ENCODE results near the gene EYA2. TPM values are rescaled to one million over a fixed set of nuclear protein-coding genes. Genes with fewer than 3 reads are reported as not detected.
"Not testable (repeated sequence)": the region's sequence is repeated elsewhere in the genome, so short reads cannot be mapped to it uniquely, and the experiment has no call there.

Gene EYA2
- polyA plus RNA-seq, 4 donors = 0.50 to 0.70 TPM; not detected in 2

DNA sequence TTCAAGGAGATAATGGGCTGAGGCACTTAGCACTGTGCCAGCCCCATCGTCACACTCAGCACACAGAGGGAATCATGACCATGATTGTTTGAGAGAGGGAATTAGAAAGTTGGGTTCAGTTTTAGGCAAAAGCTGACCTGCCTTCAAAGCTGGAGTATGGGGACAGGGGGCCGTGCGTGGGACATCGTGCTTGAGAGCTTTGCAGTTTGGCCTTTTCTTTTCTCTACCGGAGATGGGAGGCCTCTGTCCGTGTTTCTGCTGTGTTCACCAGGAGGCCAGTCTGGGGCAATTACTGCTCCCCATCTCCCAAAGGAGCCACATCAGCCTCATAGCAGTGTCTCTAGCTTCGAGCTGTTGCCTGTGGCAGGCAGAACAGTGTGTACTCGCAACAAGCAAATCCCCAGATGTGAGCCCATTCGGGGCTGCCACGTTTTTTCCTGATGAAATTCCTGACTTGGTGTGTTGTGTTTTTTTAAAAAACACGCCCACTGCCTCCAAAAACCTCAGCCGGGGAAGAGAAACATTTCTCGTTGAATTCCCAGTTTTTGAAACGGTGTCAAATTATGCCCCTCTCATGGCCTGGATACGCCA, 20.2 kb downstream of the EYA2 start:
- WGBS, 3 donors = 82 to 85% (median 83%) methylated on average over 15 of the region's 15 CpGs
- Histone ChIP-seq H3K36me3 (ENCODE audit: control insufficient read depth in 3 of 3, insufficient read depth in 2 of 3, low read depth in 1 of 3, low read length in 3 of 3) (no peaks in the 10 kb centered on the region), H3K27ac (ENCODE audit: low read depth in 1 of 3, low read length in 2 of 3) (no peak overlapping the region), H3K9me3 (ENCODE audit: control insufficient read depth in 2 of 2, insufficient read depth in 1 of 2, low read depth in 1 of 2, low read length in 1 of 2) (peaks cover 0 to 7% of the 10 kb centered on the region in 2 donors), H3K4me3 (ENCODE audit: low read depth in 1 of 3, low read length in 3 of 3) (no peak overlapping the region), H3K27me3 (ENCODE audit: control insufficient read depth in 3 of 3, insufficient read depth in 3 of 3, low read length in 3 of 3) (no peaks in the 10 kb centered on the region), H3K4me1 (ENCODE audit: control insufficient read depth in 3 of 3, insufficient read depth in 2 of 3, low read depth in 1 of 3, low read length in 2 of 3) (no peaks in the 10 kb centered on the region)
- no peak for DNase-seq
- FAIRE-seq = no peak

DNA sequence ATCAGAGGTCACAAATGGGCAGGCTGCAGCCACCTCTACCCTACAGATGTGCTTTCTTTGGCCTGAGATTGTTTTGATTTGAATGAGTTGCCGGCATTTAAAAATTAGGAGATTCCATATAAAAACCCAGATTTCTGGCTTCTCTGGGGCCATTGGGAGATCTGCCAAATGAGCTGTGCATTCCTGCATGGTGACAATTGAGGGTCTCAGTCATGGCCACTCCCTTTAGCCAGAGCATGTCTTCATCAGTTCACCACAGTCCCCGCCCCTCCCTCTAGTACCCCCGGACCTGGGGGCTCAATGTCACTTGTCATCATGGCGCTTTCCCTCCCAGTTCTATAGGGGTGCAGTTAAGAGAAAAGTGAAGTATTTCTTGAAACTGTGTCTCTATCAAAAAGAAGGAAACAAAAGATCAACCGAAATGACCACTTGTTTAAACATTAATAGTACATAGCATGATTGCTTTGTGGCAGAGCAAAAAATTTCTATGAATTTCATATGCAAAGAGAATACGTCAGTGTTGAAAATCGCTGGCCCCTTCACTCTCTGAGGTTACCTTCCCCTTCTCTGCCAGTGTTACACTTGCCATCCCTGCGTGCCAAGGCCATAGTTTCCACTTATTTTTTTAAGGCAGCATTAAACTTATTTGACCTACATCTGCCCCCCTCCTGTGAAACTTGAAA, 21.1 kb downstream of the EYA2 start:
- H3K4me3 ChIP-seq (ENCODE audit: low read depth in 1 of 3, low read length in 3 of 3) = no peak overlapping the region
- 72 to 80% (median 72%) methylated on average over 8 of the region's 8 CpGs for WGBS, 3 donors
- DNase-seq (no peak), FAIRE-seq (no peak)
- H3K27me3 ChIP-seq (ENCODE audit: control insufficient read depth in 3 of 3, insufficient read depth in 3 of 3, low read length in 3 of 3) = no peaks in the 10 kb centered on the region
- H3K9me3 ChIP-seq (ENCODE audit: control insufficient read depth in 2 of 2, insufficient read depth in 1 of 2, low read depth in 1 of 2, low read length in 1 of 2) = peaks cover 0 to 7% of the 10 kb centered on the region in 2 donors
- H3K4me1 ChIP-seq (ENCODE audit: control insufficient read depth in 3 of 3, insufficient read depth in 2 of 3, low read depth in 1 of 3, low read length in 2 of 3) = no peaks in the 10 kb centered on the region
- no peaks in the 10 kb centered on the region for H3K36me3 ChIP-seq (ENCODE audit: control insufficient read depth in 3 of 3, insufficient read depth in 2 of 3, low read depth in 1 of 3, low read length in 3 of 3)
- H3K27ac ChIP-seq (ENCODE audit: low read depth in 1 of 3, low read length in 2 of 3) = no peak overlapping the region

DNA sequence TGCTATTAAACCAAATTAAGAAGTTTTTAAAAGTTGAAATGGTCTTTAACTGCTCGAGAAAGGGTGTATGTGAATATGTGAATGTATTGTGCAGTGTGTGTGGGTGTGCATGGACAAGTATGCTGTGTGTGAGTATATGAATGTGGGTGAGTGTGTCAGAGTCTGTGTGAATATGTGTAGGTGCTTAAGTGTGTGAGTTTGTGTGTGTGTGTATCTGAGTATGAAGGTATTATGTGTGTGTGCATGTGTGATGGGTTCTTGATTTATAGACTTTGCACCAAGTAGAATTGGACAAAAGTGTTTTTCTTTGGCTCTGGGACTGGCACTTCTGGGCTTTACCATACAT, 21.6 kb downstream of the EYA2 start:
- H3K27ac ChIP-seq (ENCODE audit: low read depth in 1 of 3, low read length in 2 of 3) = no peak overlapping the region
- H3K9me3 ChIP-seq (ENCODE audit: control insufficient read depth in 2 of 2, insufficient read depth in 1 of 2, low read depth in 1 of 2, low read length in 1 of 2) = peaks cover 0 to 7% of the 10 kb centered on the region in 2 donors
- H3K4me1 ChIP-seq (ENCODE audit: control insufficient read depth in 3 of 3, insufficient read depth in 2 of 3, low read depth in 1 of 3, low read length in 2 of 3) = no peaks in the 10 kb centered on the region
- FAIRE-seq = no peak
- H3K27me3 ChIP-seq (ENCODE audit: control insufficient read depth in 3 of 3, insufficient read depth in 3 of 3, low read length in 3 of 3) = no peaks in the 10 kb centered on the region
- no peak for DNase-seq
- 50 to 59% (median 52%) methylated on average over 1 of the region's 1 CpG for WGBS, 3 donors
- H3K36me3 ChIP-seq (ENCODE audit: control insufficient read depth in 3 of 3, insufficient read depth in 2 of 3, low read depth in 1 of 3, low read length in 3 of 3) = no peaks in the 10 kb centered on the region
- no peak overlapping the region for H3K4me3 ChIP-seq (ENCODE audit: low read depth in 1 of 3, low read length in 3 of 3)

DNA sequence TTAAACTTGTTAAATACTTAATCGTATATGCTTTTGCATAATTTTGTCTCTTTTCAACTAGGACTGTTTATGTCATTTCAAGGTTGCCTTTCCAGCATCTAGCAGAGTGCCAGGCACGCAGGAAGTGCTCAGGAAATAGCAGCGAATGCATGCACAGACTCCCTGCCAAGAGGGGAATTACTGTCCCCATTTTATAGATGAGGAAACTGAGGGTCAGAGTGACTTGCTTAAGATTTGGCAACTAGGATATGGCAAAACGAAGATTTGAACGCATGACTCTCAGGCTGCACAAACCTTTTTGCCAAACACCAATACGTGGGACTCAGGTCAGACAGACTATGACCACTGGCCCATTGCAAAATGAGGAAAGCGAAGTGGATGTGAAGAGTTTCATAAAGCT, 22.5 kb downstream of the EYA2 start:
- Histone ChIP-seq H3K27me3 (ENCODE audit: control insufficient read depth in 3 of 3, insufficient read depth in 3 of 3, low read length in 3 of 3) (no peaks in the 10 kb centered on the region), H3K27ac (ENCODE audit: low read depth in 1 of 3, low read length in 2 of 3) (no peak overlapping the region), H3K4me1 (ENCODE audit: control insufficient read depth in 3 of 3, insufficient read depth in 2 of 3, low read depth in 1 of 3, low read length in 2 of 3) (no peaks in the 10 kb centered on the region), H3K36me3 (ENCODE audit: control insufficient read depth in 3 of 3, insufficient read depth in 2 of 3, low read depth in 1 of 3, low read length in 3 of 3) (no peaks in the 10 kb centered on the region), H3K9me3 (ENCODE audit: control insufficient read depth in 2 of 2, insufficient read depth in 1 of 2, low read depth in 1 of 2, low read length in 1 of 2) (peaks cover 0 to 7% of the 10 kb centered on the region in 2 donors), H3K4me3 (ENCODE audit: low read depth in 1 of 3, low read length in 3 of 3) (no peak overlapping the region)
- DNase-seq (no peak), FAIRE-seq (no peak)
- WGBS, 3 donors = 84 to 86% (median 86%) methylated on average over 7 of the region's 7 CpGs

DNA sequence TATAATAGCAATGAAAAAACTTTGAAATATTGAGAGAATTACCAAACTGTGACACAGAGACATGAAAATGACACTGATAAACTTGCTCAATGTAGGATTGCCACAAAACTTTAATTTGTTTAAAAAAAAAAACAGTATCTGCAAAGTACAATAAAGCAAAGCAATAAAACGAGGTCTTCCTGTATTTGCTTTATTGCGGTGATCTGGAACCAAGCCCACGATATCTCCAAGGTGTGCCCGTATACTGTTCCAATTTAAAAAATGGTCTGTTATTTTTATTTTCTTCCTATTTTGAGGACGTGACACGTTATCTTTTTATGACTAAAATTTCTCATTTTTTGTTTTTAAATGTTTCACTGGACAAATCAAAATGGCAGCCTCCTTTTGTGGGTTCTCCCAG, 25.5 kb downstream of the EYA2 start:
- DNase-seq = peak; percentile 8 to 27
- FAIRE-seq = no peak
- no peak overlapping the region for H3K27ac ChIP-seq (ENCODE audit: low read depth in 1 of 3, low read length in 2 of 3)
- no peak overlapping the region for H3K4me3 ChIP-seq (ENCODE audit: low read depth in 1 of 3, low read length in 3 of 3)
- no peaks in the 10 kb centered on the region for H3K4me1 ChIP-seq (ENCODE audit: control insufficient read depth in 3 of 3, insufficient read depth in 2 of 3, low read depth in 1 of 3, low read length in 2 of 3)
- 15 to 62% (median 44%) methylated on average over 6 of the region's 6 CpGs for WGBS, 3 donors
- H3K36me3 ChIP-seq (ENCODE audit: control insufficient read depth in 3 of 3, insufficient read depth in 2 of 3, low read depth in 1 of 3, low read length in 3 of 3) = no peaks in the 10 kb centered on the region
- peaks cover 0 to 3% of the 10 kb centered on the region in 2 donors for H3K9me3 ChIP-seq (ENCODE audit: control insufficient read depth in 2 of 2, insufficient read depth in 1 of 2, low read depth in 1 of 2, low read length in 1 of 2)
- H3K27me3 ChIP-seq (ENCODE audit: control insufficient read depth in 3 of 3, insufficient read depth in 3 of 3, low read length in 3 of 3) = no peaks in the 10 kb centered on the region

DNA sequence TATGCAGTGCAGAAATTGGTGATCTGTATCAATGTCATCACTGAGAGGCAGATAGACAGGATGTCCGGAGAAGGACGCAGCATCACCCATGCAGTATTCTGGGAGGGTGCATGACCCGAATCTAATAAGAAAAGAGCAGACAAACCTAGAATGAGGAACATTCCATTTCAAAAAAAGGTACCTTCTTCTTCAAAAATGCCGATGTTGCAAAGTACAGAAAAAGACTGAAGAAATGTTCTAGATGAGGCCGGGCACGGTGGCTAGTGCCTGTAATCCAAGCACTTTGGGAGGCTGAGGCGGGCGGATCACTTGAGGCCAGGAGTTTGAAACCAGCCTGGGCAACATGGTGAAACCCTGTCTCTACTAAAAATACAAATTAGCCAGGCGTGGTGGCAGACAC, 28.2 kb downstream of the EYA2 start:
- not testable (repeated sequence) for H3K9me3 ChIP-seq (ENCODE audit: control insufficient read depth in 2 of 2, insufficient read depth in 1 of 2, low read depth in 1 of 2, low read length in 1 of 2); H3K27me3 ChIP-seq (ENCODE audit: control insufficient read depth in 3 of 3, insufficient read depth in 3 of 3, low read length in 3 of 3); H3K27ac ChIP-seq (ENCODE audit: low read depth in 1 of 3, low read length in 2 of 3); H3K36me3 ChIP-seq (ENCODE audit: control insufficient read depth in 3 of 3, insufficient read depth in 2 of 3, low read depth in 1 of 3, low read length in 3 of 3); DNase-seq; FAIRE-seq; H3K4me1 ChIP-seq (ENCODE audit: control insufficient read depth in 3 of 3, insufficient read depth in 2 of 3, low read depth in 1 of 3, low read length in 2 of 3); H3K4me3 ChIP-seq (ENCODE audit: low read depth in 1 of 3, low read length in 3 of 3)
- 84 to 88% (median 86%) methylated on average over 9 of the region's 9 CpGs for WGBS, 3 donors

DNA sequence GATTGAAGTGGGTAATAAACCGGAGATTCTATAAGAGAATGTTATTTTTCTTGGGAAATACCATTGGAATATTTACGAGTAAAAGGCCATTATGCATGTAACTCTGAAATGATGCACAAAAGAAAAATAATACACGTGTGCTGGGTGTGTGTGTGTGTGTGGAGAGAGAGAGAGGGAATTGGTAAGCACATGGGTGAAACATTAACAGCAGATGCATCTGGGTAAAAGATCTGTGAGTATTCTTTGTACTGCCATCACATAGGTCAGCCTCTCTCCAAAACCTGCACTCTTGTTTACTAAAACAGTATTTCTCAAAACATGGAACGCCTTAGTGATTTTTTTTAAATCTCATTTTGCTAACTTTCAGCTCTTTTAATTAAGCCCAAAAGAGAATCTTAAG, 28.9 kb downstream of the EYA2 start:
- no peaks in the 10 kb centered on the region for H3K36me3 ChIP-seq (ENCODE audit: control insufficient read depth in 3 of 3, insufficient read depth in 2 of 3, low read depth in 1 of 3, low read length in 3 of 3)
- no peak overlapping the region for H3K4me3 ChIP-seq (ENCODE audit: low read depth in 1 of 3, low read length in 3 of 3)
- no peak for DNase-seq
- no peaks in the 10 kb centered on the region for H3K4me1 ChIP-seq (ENCODE audit: control insufficient read depth in 3 of 3, insufficient read depth in 2 of 3, low read depth in 1 of 3, low read length in 2 of 3)
- WGBS, 3 donors = 41 to 61% (median 42%) methylated on average over 4 of the region's 4 CpGs
- peaks cover 0 to 3% of the 10 kb centered on the region in 2 donors for H3K9me3 ChIP-seq (ENCODE audit: control insufficient read depth in 2 of 2, insufficient read depth in 1 of 2, low read depth in 1 of 2, low read length in 1 of 2)
- H3K27me3 ChIP-seq (ENCODE audit: control insufficient read depth in 3 of 3, insufficient read depth in 3 of 3, low read length in 3 of 3) = no peaks in the 10 kb centered on the region
- no peak for FAIRE-seq
- H3K27ac ChIP-seq (ENCODE audit: low read depth in 1 of 3, low read length in 2 of 3) = no peak overlapping the region

DNA sequence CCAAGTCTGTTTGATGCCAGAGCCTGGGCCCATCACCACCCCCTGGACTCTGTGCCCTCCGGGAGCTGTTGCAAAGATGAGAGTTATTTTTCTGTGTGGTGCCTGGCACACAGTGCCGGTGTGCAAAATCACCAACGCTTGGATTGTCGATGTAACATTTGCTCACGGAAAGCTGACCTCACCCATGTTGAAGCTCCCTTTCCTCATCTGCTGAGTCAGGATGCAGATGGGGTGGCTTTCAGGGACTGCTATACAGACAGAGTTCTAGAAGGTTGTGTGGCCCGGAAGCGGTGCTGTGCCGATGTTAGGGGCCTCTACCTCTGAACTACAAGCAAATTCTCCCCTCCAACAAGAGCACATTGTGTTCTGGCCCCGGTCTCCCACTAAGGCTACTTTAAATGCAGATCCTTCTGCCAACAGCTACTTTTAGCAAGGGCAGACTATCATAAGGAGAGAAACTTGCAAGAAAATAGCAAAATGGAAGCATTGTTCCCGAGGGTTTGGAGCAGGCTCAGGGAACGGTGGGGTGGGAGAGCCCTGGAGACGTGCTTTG, 34.0 kb downstream of the EYA2 start:
- 56 to 66% (median 60%) methylated on average over 12 of the region's 12 CpGs for WGBS, 3 donors
- H3K36me3 ChIP-seq (ENCODE audit: control insufficient read depth in 3 of 3, insufficient read depth in 2 of 3, low read depth in 1 of 3, low read length in 3 of 3) = no peaks in the 10 kb centered on the region
- H3K4me3 ChIP-seq (ENCODE audit: low read depth in 1 of 3, low read length in 3 of 3) = no peak overlapping the region
- H3K4me1 ChIP-seq (ENCODE audit: control insufficient read depth in 3 of 3, insufficient read depth in 2 of 3, low read depth in 1 of 3, low read length in 2 of 3) = no peaks in the 10 kb centered on the region
- H3K27ac ChIP-seq (ENCODE audit: low read depth in 1 of 3, low read length in 2 of 3) = no peak overlapping the region
- no peaks in the 10 kb centered on the region for H3K9me3 ChIP-seq (ENCODE audit: control insufficient read depth in 2 of 2, insufficient read depth in 1 of 2, low read depth in 1 of 2, low read length in 1 of 2)
- DNase-seq (no peak), FAIRE-seq (no peak)
- peaks cover 0 to 3% (median 0%) of the 10 kb centered on the region in 3 donors for H3K27me3 ChIP-seq (ENCODE audit: control insufficient read depth in 3 of 3, insufficient read depth in 3 of 3, low read length in 3 of 3)

All from small intestine (tissue), 7 donors.